ENCODE measurements around the gene IGFALS. TPM values are rescaled to one million over a fixed set of nuclear protein-coding genes. Genes with fewer than 3 reads are reported as not detected.
A peak's percentile ranks its signal among the peaks of the same experiment; 100 is the strongest.

The IGFALS gene
- total RNA-seq, 4 donors from 2014 or later: 0.27 to 10.8 (median 0.48) TPM; not detected in 1

- TF ChIP-seq CTCF (IDR thresholded peaks at IDR 0.05): no peak
- TF ChIP-seq POLR2A (IDR thresholded peaks at IDR 0.05): no peak
- no peak for TF ChIP-seq POLR2AphosphoS5 (IDR thresholded peaks at IDR 0.05)
- no peak for TF ChIP-seq EP300 (IDR thresholded peaks at IDR 0.05; ENCODE audit: low read depth)
- 1% methylated on average over 13 of the region's 53 CpGs; no CpG with 5 or more reads in 1 of the 2 donors for WGBS, 2 donors (ENCODE audit: low coverage in 1 of 2)
- H3K4me3 ChIP-seq: peak within 1 kb of the TSS; percentile 70 to 94 (median 86)
- H3K4me1 ChIP-seq: peaks cover 16 to 42% (median 32%) of the 10 kb centered on the region in 4 donors
- no peaks in the 10 kb centered on the region for H3K27me3 ChIP-seq
- in situ Hi-C loops (cut with MboI; ENCODE audit: low pct_ligation_motif_present in 1 of 4, low pct_unique_long_range_greater_than_20kb in 1 of 4, low sequenced_read_pairs in 3 of 4) (no loop called here), intact Hi-C loops (cut with DNase I; ENCODE audit: low total_unique reads) (no loop called here)
- peak within 1 kb of the TSS; percentile 95 to 97 (median 96) for H3K27ac ChIP-seq
- DNase-seq: peak; percentile 58
- peaks cover 0 to 6% (median 2%) of the 10 kb centered on the region in 4 donors for H3K36me3 ChIP-seq
- no peaks in the 10 kb centered on the region for H3K9me3 ChIP-seq
These were observed 21.1 kb downstream of the IGFALS start, which contains the start of gene EME2 for GRCh38 chr16:1772362-1772907. TSS of gene EME2 (plus strand) at chr16:1772810. CDS start at chr16:1773228, 418 bp downstream.

DNA sequence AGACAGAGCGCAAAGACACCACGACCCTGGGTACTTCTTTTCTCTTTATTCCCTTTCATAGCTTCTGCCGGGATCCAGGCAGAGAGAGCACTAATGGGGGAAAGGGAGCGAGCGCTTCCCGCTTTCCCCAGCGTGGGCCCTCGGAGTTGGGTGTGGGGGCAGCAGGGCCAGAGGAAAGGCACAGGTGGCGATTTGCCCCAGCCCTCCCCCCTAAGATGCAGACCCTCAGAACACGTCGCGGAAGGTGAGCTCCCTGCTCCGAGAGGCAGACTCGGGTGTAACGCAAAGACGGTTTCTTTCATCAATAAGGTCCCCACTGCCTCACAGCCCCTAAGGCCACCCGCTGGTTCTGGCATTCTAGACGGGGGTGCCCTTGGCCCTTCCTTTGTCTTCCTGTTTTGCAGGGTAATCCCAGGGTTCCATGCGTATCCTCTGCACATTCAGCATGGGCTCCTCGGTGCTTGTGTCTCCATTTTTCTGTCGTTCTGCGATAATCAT lies 21.6 kb downstream of the IGFALS start:
- Histone ChIP-seq H3K27ac (peak overlapping the region; percentile 95 to 97 (median 96)), H3K4me3 (peak overlapping the region; percentile 70 to 94 (median 86)), H3K27me3 (no peaks in the 10 kb centered on the region), H3K9me3 (no peaks in the 10 kb centered on the region), H3K4me1 (peaks cover 16 to 42% (median 32%) of the 10 kb centered on the region in 4 donors), H3K36me3 (peaks cover 0 to 1% (median under 1%) of the 10 kb centered on the region in 4 donors)
- no peak for TF ChIP-seq EP300 (IDR thresholded peaks at IDR 0.05; ENCODE audit: low read depth)
- no peak for TF ChIP-seq CTCF (IDR thresholded peaks at IDR 0.05)
- no peak for TF ChIP-seq POLR2A (IDR thresholded peaks at IDR 0.05)
- no peak for TF ChIP-seq POLR2AphosphoS5 (IDR thresholded peaks at IDR 0.05)
- intact Hi-C loops (cut with DNase I; ENCODE audit: low total_unique reads): no loop called here
- DNase-seq: peak; percentile 16
- 5 to 6% methylated on average over 7 to 22 of the region's 22 CpGs for WGBS, 2 donors (ENCODE audit: low coverage in 1 of 2)
- in situ Hi-C loops (cut with MboI; ENCODE audit: low pct_ligation_motif_present in 1 of 4, low pct_unique_long_range_greater_than_20kb in 1 of 4, low sequenced_read_pairs in 3 of 4): no loop called here

DNA sequence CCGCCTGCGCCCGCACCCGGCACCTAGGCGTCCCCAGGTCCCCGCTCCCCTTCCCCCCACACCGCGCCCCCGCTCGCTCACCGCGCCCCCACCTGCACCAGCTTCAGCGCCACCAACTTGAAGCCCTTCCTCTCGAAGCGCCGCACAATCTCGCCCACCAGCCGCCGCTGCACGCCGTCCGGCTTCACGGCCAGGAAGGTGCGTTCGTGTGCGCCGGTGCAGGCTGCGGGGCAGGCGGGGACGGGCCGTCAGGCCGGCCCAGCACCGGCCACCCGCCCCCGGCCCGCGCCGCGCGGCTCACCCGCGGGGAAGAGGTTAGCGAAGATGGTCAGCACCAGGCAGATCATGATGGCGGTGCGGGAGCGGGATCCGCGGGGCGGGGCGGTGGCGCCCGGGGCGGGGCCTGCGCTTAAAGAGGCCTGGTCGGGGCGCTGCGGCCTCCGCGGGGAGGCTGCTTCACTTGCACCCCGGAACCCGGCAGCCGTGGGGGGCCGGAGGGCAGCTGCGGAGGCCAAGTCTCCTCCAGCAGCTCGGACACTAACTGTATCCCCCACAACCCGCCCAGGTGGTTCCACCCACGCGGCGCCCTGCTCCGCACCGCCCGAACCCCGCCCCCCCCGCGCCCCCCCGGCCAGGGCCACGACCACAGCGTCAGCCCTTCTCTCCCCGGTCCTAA lies 22.2 kb downstream of the IGFALS start, which contains the start of gene NME3:
NME3 (minus strand) TSS at position 356 of the 676 bp plus-strand sequence; CDS start at position 347, 9 bp downstream.
- H3K9me3 ChIP-seq: no peaks in the 10 kb centered on the region
- peak; percentile 85 for DNase-seq
- TF ChIP-seq CTCF (IDR thresholded peaks at IDR 0.05): no peak
- no peak for TF ChIP-seq POLR2AphosphoS5 (IDR thresholded peaks at IDR 0.05)
- TF ChIP-seq POLR2A (IDR thresholded peaks at IDR 0.05): no peak
- TF ChIP-seq EP300 (IDR thresholded peaks at IDR 0.05; ENCODE audit: low read depth): no peak
- peaks cover 16 to 42% (median 32%) of the 10 kb centered on the region in 4 donors for H3K4me1 ChIP-seq
- 0 to 1% methylated on average over 8 to 56 of the region's 79 CpGs for WGBS, 2 donors (ENCODE audit: low coverage in 1 of 2)
- H3K27me3 ChIP-seq: no peaks in the 10 kb centered on the region
- in situ Hi-C loops (cut with MboI; ENCODE audit: low pct_ligation_motif_present in 1 of 4, low pct_unique_long_range_greater_than_20kb in 1 of 4, low sequenced_read_pairs in 3 of 4): no loop called here
- H3K4me3 ChIP-seq: peak within 1 kb of the TSS; percentile 70 to 94 (median 86)
- peaks cover 0 to 7% (median 0%) of the 10 kb centered on the region in 4 donors for H3K36me3 ChIP-seq
- intact Hi-C loops (cut with DNase I; ENCODE audit: low total_unique reads): no loop called here
- H3K27ac ChIP-seq: peak within 1 kb of the TSS; percentile 95 to 97 (median 96)

Measured in transverse colon (tissue), 4 donors.